ENCODE measurements around the gene TIMP1. TPM values are rescaled to one million over a fixed set of nuclear protein-coding genes. Genes with fewer than 3 reads are reported as not detected.

TIMP1 gene
- total RNA-seq, 1 donor, result 331 TPM

DNA sequence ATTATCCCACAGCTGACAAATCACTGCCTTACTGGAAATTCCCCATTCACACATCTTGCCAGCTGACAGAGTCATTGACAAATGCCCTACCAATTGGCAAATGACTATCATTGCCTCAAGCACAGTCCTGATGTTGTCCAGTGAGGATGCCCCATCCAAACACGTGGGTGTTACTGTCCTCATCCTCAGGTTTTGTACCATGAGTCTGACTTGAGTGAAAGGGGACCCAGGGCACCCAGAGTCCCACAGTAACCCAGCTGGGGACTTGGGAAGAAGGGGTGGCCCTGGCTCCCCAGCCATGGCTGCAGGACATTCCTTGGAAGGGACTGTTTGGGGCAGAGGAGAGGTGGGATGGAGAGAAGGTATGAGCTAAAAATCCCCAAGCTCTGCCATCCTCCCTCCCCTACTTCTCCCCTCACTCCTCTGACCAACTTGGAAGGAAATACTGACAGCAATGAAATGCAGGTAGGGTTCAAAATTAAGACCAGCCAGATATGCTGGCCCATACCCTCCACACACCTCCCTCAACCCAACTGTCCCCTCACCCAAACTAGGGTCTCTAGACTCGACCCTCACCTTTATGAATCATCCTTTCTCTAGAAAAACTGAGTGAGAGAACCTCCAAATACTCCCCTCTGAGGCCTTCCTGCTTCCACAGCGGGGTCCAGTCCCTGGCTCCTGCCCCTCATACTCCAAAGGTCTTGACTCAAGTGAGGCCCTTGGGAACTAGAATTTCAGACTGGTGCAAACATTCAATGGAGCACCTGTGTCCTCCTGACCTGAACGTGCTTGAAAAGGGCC lies 5.1 kb downstream of the TIMP1 start:
- DNase-seq (ENCODE audit: low read depth), result peak; percentile 37
- no peak overlapping the region for H3K4me3 ChIP-seq (ENCODE audit: low read depth, low read length)
- TF ChIP-seq CTCF (IDR thresholded peaks at IDR 0.05; ENCODE audit: insufficient read depth, low read depth, low read length), result no peak

GRCh38 chrX:47587906-47588735 lies 5.9 kb downstream of the TIMP1 start:
- DNase-seq (ENCODE audit: low read depth), result peak; percentile 30
- no peak overlapping the region for H3K4me3 ChIP-seq (ENCODE audit: low read depth, low read length)
- no peak for TF ChIP-seq CTCF (IDR thresholded peaks at IDR 0.05; ENCODE audit: insufficient read depth, low read depth, low read length)

GRCh38 chrX:47590984-47591383 lies 8.7 kb downstream of the TIMP1 start:
- DNase-seq (ENCODE audit: low read depth), result no peak
- no peak overlapping the region for H3K4me3 ChIP-seq (ENCODE audit: low read depth, low read length)
- no peak for TF ChIP-seq CTCF (IDR thresholded peaks at IDR 0.05; ENCODE audit: insufficient read depth, low read depth, low read length)

GRCh38 chrX:47593522-47593921 lies 11.3 kb downstream of the TIMP1 start:
- TF ChIP-seq CTCF (IDR thresholded peaks at IDR 0.05; ENCODE audit: insufficient read depth, low read depth, low read length), result no peak
- no peak for DNase-seq (ENCODE audit: low read depth)
- H3K4me3 ChIP-seq (ENCODE audit: low read depth, low read length), result no peak overlapping the region

DNA sequence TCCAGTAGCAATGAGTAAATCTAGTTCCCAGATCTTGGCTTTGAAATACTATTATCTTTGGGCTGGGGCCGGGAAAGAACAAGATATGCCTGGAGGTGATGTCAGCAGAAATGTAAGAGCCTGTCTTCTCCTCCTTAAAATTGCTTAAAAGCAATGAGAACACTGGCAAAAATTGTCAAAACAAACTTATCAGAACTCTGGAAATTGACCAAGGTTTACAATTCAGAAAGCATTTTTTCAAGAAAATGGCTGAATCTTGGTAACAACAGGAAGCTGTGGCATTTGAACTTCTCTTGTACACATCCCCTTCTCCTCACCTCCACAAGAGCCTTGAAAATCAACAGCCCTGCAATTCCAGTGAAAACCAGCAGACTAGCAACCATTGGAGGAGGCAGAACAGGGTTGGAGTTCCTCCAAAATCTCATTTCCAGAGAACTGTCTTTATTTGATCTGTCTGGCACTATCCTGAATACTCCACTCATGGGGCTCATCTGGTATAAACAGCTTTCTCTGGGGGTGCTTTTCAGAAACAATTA lies 13.5 kb downstream of the TIMP1 start:
- H3K4me3 ChIP-seq (ENCODE audit: low read depth, low read length), result no peak overlapping the region
- DNase-seq (ENCODE audit: low read depth), result peak; percentile 94
- TF ChIP-seq CTCF (IDR thresholded peaks at IDR 0.05; ENCODE audit: insufficient read depth, low read depth, low read length), result no peak

- peak; percentile 95 for DNase-seq (ENCODE audit: low read depth)
- TF ChIP-seq CTCF (IDR thresholded peaks at IDR 0.05; ENCODE audit: insufficient read depth, low read depth, low read length), result no peak
Measured at GRCh38 chrX:47596256-47596655, 14.0 kb downstream of the TIMP1 start.

More at GRCh38 chrX:47596256-47596655, 14.0 kb downstream of the TIMP1 start:
- no peak overlapping the region for H3K4me3 ChIP-seq (ENCODE audit: low read depth, low read length)
